Peyer's patch (tissue), 4 donors: ENCODE measurements around the gene ZNF622. TPM values are rescaled to one million over a fixed set of nuclear protein-coding genes. Genes with fewer than 3 reads are reported as not detected.

Experiments used
- DNase-seq, 3 donors: peaks; one replicate each; pipeline ENCODE4 v3.0.0-alpha.2; 2017 to 2019
- H3K27ac ChIP-seq, 4 donors: fragments of 200-600 bp; sonication (generic); one replicate each; pipeline ENCODE4 v1.5.1; 2016 to 2019
- H3K27me3 ChIP-seq, 2 donors: fragments of 200-600 bp; sonication (generic); one replicate each; pipeline ENCODE4 v1.5.1; 2019
- H3K36me3 ChIP-seq, 3 donors: fragments of 200-600 bp; sonication (generic); one replicate each; pipeline ENCODE4 v1.5.1; 2016 to 2019
- H3K4me1 ChIP-seq, 4 donors: fragments of 200-600 bp; sonication (generic); one replicate each; pipeline ENCODE4 v1.5.1; 2016 to 2019
- H3K4me3 ChIP-seq, 4 donors: fragments of 200-600 bp; sonication (generic); 1 replicate in 3 of 4; 2 replicates in 1 of 4; pipeline ENCODE4 v1.5.1; 2016 to 2019; ENCODE audit warnings: mild to moderate bottlenecking in 1 of 4
- H3K9me3 ChIP-seq, 4 donors: fragments of 200-600 bp; sonication (generic); one replicate each; pipeline ENCODE4 v1.5.1; 2016 to 2019; ENCODE audit warnings: mild to moderate bottlenecking in 1 of 4
- POLR2A ChIP-seq, 2 donors: fragments of 450-650 bp; IDR thresholded peaks; one replicate each; pipeline ENCODE4 v1.5.1; 2017; ENCODE audit warnings: antibody characterized with exemption in 2 of 2, mild to moderate bottlenecking in 2 of 2, moderate library complexity in 2 of 2
- total RNA-seq, 4 donors: library from RNA; depleted of rRNA; stranded (reverse); fragments of >200 nt; gene quantifications; one replicate each; pipeline ENCODE4 v1.1.0, GENCODE V29; 2016
- TF ChIP-seq, protein P1 (sequence below), 6 experiments: fragments of 450-650 bp in 4 of 6; fragments of 200-600 bp in 2 of 6; sonication (generic) in 1 of 6; IDR thresholded peaks; one replicate each; pipeline ENCODE4 v1.5.1; 2017 to 2019; ENCODE audit warnings: antibody characterized with exemption in 6 of 6, mild to moderate bottlenecking in 3 of 6, moderate library complexity in 1 of 6

ZNF622 gene
- total RNA-seq, 4 donors from 2014 or later, result 26.7 to 44.6 (median 32.5) TPM

DNA sequence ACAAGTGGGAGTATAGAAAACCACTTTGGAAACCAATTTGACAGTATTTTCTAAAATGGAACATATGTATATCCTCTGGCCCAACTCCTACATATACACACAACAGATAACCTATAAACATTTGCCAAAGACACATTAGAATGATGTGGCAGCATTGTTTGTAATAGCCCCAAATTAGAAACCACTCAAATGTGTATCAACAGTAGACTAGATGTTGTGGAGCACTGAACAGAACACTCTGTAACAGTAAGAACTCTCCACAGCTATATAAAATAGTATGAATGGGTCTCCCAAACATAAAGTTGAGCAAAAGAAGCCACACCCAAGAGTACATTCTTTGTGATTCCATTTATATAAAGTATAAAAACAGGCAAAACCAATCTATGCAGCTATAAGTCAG lies 6.1 kb downstream of the ZNF622 start:
- no peak overlapping the region for H3K27ac ChIP-seq
- H3K36me3 ChIP-seq, result peaks cover 0 to 64% (median 0%) of the 10 kb centered on the region in 3 donors
- no peak for DNase-seq
- H3K27me3 ChIP-seq, result no peaks in the 10 kb centered on the region
- peaks cover 0 to 33% (median 14%) of the 10 kb centered on the region in 4 donors for H3K4me1 ChIP-seq
- no peaks in the 10 kb centered on the region for H3K9me3 ChIP-seq
- TF ChIP-seq POLR2A (IDR thresholded peaks at IDR 0.05), result no peak
- TF ChIP-seq, protein P1, sequence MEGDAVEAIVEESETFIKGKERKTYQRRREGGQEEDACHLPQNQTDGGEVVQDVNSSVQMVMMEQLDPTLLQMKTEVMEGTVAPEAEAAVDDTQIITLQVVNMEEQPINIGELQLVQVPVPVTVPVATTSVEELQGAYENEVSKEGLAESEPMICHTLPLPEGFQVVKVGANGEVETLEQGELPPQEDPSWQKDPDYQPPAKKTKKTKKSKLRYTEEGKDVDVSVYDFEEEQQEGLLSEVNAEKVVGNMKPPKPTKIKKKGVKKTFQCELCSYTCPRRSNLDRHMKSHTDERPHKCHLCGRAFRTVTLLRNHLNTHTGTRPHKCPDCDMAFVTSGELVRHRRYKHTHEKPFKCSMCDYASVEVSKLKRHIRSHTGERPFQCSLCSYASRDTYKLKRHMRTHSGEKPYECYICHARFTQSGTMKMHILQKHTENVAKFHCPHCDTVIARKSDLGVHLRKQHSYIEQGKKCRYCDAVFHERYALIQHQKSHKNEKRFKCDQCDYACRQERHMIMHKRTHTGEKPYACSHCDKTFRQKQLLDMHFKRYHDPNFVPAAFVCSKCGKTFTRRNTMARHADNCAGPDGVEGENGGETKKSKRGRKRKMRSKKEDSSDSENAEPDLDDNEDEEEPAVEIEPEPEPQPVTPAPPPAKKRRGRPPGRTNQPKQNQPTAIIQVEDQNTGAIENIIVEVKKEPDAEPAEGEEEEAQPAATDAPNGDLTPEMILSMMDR (IDR thresholded peaks at IDR 0.05), result no peak
- H3K4me3 ChIP-seq, result no peak overlapping the region

DNA sequence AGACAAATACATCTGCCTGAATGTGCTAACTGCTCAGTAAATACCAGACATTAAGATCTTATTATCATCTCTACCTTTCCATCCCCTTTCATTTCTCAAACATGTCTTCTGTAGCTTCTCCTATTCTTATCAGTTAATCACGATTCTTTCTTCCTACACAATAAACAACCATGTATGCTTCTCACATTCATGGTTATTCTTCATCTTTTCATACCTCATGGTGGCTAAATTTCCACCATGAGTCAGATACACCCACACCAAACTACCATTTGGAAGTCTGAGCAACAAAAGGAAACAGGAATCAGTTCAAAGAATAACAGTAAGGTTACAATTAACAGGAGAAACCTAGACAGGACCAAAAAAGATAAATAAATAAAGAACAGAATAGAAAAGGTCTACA lies 7.7 kb downstream of the ZNF622 start:
- DNase-seq, result no peak
- Histone ChIP-seq H3K27ac (no peak overlapping the region), H3K36me3 (peaks cover 0 to 61% (median 0%) of the 10 kb centered on the region in 3 donors), H3K9me3 (no peaks in the 10 kb centered on the region), H3K4me1 (peaks cover 0 to 22% (median 6%) of the 10 kb centered on the region in 4 donors), H3K4me3 (no peak overlapping the region), H3K27me3 (no peaks in the 10 kb centered on the region)
- TF ChIP-seq POLR2A (IDR thresholded peaks at IDR 0.05), result no peak
- TF ChIP-seq, protein P1 (IDR thresholded peaks at IDR 0.05), result no peak

GRCh38 chr5:16457451-16457850 lies 8.1 kb downstream of the ZNF622 start:
- H3K4me1 ChIP-seq, result peaks cover 0 to 19% (median 5%) of the 10 kb centered on the region in 4 donors

DNA sequence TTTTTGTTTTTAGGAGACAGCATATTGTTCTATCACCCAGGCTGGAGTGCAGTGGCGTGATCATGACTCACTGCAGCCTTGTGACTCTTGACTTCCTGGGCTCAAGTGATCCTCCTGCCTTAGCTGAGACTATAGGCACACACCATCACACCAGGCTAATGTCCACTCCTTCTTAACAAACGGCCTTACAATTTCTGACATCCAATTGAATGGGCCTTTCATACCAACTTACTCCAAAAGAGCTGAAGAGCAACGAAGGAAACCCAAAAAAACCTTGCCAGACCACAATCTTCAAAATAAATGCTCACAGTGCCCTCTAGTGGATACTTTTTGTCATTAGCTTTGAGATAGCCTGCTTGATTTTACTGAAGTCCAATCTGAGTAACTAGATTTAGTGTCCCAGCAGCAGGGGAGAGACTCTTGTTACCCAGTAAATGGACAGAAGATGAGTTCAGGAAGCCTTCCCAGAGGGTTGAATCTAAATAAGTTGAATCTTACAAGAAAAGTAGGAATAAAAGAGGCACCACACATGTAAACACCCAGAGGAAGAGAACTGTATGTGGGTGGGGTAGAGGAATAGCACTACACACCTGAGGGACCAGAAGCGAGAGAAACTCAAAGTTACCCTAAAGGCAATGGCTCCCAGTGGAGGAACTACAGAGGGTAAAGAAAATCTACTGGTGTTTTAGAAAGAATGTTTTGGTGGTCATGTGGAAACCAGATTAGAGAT lies 9.3 kb downstream of the ZNF622 start:
- peaks cover 0 to 8% (median 5%) of the 10 kb centered on the region in 4 donors for H3K4me1 ChIP-seq
- H3K9me3 ChIP-seq, result no peaks in the 10 kb centered on the region
- no peak for TF ChIP-seq POLR2A (IDR thresholded peaks at IDR 0.05)
- TF ChIP-seq, protein P1 (IDR thresholded peaks at IDR 0.05), result peak; percentile 30 to 73 (median 70)
- H3K27me3 ChIP-seq, result no peaks in the 10 kb centered on the region
- no peak overlapping the region for H3K27ac ChIP-seq
- DNase-seq, result peak in 1 of 3 donors; percentile 63
- peaks cover 0 to 61% (median 0%) of the 10 kb centered on the region in 3 donors for H3K36me3 ChIP-seq
- no peak overlapping the region for H3K4me3 ChIP-seq

More at GRCh38 chr5:16457451-16457850, 8.1 kb downstream of the ZNF622 start:
- Histone ChIP-seq H3K27ac (no peak overlapping the region), H3K9me3 (no peaks in the 10 kb centered on the region), H3K36me3 (peaks cover 0 to 61% (median 0%) of the 10 kb centered on the region in 3 donors), H3K4me3 (no peak overlapping the region), H3K27me3 (no peaks in the 10 kb centered on the region)
- TF ChIP-seq POLR2A (IDR thresholded peaks at IDR 0.05), result no peak
- TF ChIP-seq, protein P1 (IDR thresholded peaks at IDR 0.05), result peak in 3 of 6 experiments; percentile 6 to 24 (median 17)
- no peak for DNase-seq

DNA sequence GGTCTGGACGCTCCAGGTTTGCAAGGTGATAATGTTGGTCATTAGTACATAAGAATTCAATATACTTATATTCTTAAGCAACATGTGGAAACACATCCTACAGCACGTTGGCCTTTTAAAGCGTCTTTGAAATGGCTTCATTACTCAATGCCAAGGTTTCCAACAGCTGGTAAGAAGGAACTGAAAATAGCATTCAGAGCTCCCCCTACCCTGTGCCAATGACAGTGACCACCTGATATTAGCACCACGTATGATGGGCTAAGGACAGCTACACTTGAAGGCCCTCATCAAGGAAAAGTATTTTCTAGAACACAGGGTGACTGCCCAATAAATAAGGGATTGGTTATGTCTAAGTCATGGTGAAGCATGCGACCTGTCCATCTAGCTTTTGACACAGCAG lies 9.9 kb downstream of the ZNF622 start:
- H3K27ac ChIP-seq, result no peak overlapping the region
- H3K9me3 ChIP-seq, result no peaks in the 10 kb centered on the region
- no peak for DNase-seq
- H3K27me3 ChIP-seq, result no peaks in the 10 kb centered on the region
- H3K36me3 ChIP-seq, result peaks cover 0 to 61% (median 2%) of the 10 kb centered on the region in 3 donors
- TF ChIP-seq, protein P1 (IDR thresholded peaks at IDR 0.05), result no peak
- no peak for TF ChIP-seq POLR2A (IDR thresholded peaks at IDR 0.05)
- H3K4me3 ChIP-seq, result no peak overlapping the region
- peaks cover 0 to 7% (median 5%) of the 10 kb centered on the region in 4 donors for H3K4me1 ChIP-seq
